SIG-M5 treated with dmso at 0.1 percent for 504 hours (cell line): Measurements from ENCODE around the gene MPI.
"Not testable (repeated sequence)": the region's sequence is repeated elsewhere in the genome, so short reads cannot be mapped to it uniquely, and the experiment has no call there.

Source experiments
- DNase-seq: peaks from one replicate; lab custom pipeline; 2025; ENCODE audit not compliant: unreplicated experiment; lab: John Stamatoyannopoulos, UW

Gene MPI

DNA sequence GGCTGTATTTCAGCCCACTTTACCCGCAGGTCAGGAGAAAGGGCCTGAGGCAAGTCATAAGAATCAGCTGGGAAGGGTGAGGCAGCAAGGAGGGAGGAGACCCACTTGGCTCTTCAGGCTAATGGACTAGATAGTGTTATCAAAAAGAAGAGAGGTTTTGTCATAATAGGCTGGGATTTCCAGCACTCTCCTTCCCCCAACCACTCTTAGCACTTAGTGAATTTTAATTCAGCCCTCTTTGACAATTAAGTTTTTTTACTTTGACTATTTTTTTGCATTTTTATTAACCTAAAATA is 771 bp downstream of the MPI start:
- no peak for DNase-seq

GRCh38 chr15:74891469-74891868 is 1.6 kb downstream of the MPI start:
- DNase-seq, result no peak

DNA sequence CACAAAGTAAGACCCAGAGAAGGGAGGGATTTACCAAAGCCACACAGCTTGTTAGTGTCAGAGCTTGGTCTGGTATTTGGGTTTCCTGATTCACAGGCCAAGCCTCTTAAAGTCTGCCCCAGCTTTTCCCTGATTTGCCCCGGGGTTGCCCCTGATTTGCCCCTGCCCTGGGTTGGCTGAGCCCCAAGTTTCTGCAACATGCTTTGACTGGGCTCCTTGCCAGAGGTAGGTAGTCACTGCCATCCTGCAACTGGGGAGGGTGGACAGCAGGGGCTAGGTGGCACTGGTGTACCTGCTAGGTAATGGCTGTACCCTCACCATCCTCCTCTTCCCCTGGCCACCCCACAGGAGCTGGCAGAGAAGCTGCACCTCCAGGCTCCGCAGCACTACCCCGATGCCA is 2.5 kb downstream of the MPI start:
- DNase-seq, result peak; percentile 25

GRCh38 chr15:74892931-74893330 is 3.1 kb downstream of the MPI start:
- DNase-seq, result no peak

DNA sequence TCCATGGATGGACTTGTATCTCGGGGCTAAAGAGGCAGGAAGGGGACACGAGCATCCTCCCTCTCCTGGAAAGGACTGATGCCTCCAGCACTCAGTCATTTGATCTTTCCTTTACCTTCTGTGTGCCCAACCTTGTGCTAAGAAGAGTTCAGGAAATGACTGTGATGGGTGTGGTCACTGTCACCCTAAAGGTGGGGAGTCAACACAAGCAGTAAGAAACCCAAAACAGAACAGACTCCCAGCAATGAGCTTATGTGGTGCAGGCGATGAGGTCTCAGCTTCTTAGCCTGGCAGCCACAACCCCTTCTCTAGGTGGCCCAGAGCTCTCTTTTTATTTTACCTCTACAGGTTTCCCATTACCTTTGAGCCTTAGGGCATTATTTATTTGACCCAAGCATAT is 3.8 kb downstream of the MPI start:
- DNase-seq, result no peak

DNA sequence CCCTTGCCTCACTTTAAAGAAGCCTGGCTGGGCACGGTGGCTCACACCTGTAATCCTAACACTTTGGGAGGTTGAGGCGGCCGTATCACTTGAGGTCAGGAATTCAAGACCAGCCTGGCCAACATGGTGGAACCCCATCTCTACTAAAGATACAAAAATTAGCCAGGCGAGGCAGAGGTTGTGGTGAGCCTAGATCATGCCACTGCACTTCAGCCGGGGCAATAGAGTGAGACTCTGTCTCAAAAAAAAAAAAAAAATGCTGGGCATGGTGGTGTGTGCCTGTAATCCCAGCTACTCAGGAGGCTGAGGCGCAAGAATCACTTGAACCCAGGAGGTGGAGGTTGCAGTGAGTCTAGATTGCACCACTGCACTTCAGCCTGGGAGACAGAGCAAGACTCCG is 4.5 kb downstream of the MPI start:
- not testable (repeated sequence) for DNase-seq

DNA sequence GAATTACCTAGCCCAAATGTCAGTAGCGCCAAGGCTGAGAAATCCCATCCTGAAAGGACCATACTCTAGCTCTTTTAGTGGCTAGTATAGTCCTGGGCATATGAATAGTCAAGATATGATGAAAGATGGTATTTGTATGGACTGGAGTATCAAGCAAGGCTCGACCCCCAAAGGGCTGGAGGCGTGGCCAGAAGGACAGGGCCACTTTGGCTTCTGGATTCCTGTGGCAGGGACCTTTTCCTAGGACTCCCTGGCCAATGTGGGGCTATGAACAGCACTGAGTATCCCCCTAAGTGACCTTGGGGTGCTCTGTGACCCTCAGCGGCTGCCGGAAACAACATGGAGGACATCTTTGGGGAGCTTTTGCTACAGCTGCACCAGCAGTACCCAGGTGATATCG is 6.0 kb downstream of the MPI start:
- no peak for DNase-seq

GRCh38 chr15:74896316-74896715 is 6.5 kb downstream of the MPI start:
- DNase-seq, result no peak

GRCh38 chr15:74897300-74897701 is 7.5 kb downstream of the MPI start:
- DNase-seq, result no peak

DNA sequence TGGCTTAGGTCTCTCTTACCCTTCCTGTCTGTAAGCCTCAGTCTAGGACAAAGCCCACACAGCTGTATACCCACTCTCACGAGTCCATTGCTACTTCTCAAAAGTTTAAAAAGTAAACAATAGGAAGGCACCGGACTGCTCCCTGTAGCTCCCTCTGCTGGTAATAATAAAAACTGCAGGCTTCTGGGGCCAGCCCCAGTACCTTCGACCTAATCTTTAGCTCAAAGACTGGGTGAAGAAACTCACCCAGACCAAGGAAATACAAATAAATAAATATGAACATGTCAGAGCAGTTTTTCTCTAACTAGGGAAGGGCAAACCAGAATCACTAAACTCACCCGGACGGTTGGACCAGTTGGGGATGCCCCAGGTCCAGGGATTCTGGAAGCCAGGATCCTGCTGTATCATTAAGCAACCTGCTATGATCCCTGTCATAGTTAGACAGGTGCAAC is 11.8 kb downstream of the MPI start:
- peak; percentile 80 for DNase-seq

- no peak for DNase-seq
Observed at GRCh38 chr15:74902295-74903075, 12.6 kb downstream of the MPI start.

DNA sequence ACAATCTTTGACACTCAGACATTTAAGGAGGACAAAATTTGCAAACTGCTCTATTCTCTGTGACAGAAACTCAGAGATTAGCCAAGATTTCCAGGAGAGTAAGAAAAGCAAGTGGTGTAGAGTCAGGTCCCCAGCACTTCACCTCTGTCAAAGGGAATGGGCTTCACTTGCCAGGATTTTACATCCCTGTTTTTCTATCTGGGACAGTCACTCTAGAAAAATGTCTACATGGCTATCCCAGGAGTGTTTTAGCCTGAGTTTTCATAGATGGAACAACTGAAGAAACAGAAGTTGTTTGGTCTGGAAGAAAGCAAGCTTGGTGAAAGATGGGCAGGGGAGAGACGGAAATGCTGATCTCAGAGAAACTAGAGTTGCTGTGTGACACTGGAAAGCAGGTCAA is 13.8 kb downstream of the MPI start:
- no peak for DNase-seq

GRCh38 chr15:74904190-74904805 is 14.5 kb downstream of the MPI start:
- DNase-seq, result no peak

- no peak for DNase-seq
Observed at GRCh38 chr15:74906067-74906449, 16.2 kb downstream of the MPI start.

- peak; percentile 82 for DNase-seq
Observed at GRCh38 chr15:74906450-74907162, 16.8 kb downstream of the MPI start, which contains the start of gene FAM219B. Gene FAM219B (minus strand): TSS chr15:74906851. CDS start chr15:74906800, 51 bp downstream.

- DNase-seq, result no peak
Observed at GRCh38 chr15:74907163-74907870, 17.5 kb downstream of the MPI start.

DNA sequence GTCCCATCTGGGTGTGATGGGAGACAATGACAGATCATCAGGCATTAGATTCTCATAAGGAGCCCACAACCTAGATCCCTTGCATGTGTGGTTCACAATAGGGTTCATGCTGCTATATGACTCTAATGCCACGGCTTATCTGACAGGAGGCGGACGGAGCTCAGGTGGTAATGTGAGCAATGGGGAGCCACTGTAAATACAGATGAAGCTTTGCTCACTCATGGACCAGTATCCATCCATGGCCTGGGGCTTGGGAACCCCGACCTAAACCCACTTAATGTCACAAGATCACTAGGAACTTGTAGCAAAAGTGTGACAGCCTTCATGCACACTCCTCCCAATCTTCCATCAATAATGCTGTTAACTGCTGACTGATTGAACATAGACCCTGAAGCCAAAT is 18.8 kb downstream of the MPI start:
- DNase-seq, result no peak

DNA sequence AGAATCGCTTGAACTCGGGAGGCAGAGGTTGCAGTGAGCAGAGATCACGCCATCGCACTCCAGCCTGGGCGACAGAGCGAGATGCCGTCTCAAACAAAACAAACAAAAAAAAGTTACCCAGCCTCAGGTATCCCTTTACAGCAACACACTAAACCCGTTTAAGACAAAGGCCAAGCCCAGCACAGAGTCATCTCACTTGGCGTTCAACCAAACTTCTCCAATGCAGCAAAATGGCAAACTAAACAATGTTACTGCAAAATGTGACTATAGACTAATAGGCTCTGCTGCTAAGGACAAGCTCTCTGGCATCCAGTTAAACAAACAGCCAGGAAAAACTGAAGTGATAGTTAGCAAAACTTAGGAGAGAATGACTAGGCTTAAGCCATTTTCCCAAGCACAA is 23.2 kb downstream of the MPI start:
- DNase-seq, result no peak

GRCh38 chr15:74913799-74914198 is 24.0 kb downstream of the MPI start:
- not testable (repeated sequence) for DNase-seq

DNA sequence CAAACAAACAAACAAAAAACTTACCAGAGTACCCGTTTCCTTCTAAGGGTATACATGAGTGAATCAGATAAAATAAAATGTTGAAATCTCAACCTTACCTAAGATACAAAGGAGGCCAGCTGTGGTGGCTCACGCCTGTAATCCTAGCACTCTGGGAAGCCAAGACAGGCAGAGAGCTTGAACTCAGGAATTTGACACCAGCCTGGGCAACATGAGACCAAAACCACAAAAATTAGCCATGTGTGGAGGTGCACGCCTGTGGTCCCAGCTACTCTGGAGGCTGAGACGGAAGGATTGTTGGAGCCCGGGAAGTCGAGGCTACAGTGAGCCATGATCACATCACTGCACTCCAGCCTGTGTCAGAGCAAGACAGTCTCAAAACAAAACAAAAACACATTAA is 27.8 kb downstream of the MPI start:
- no peak for DNase-seq

- no peak for DNase-seq
Observed at GRCh38 chr15:74920456-74920855, 30.6 kb downstream of the MPI start.

- no peak for DNase-seq
Observed at GRCh38 chr15:74924525-74924924, 34.7 kb downstream of the MPI start.
